ENCODE results near the gene KATNB1. TPM values are rescaled to one million over a fixed set of nuclear protein-coding genes. Genes with fewer than 3 reads are reported as not detected.

Gene KATNB1
- total RNA-seq, 1 experiment from 2014 or later, result 8.1 TPM

DNA sequence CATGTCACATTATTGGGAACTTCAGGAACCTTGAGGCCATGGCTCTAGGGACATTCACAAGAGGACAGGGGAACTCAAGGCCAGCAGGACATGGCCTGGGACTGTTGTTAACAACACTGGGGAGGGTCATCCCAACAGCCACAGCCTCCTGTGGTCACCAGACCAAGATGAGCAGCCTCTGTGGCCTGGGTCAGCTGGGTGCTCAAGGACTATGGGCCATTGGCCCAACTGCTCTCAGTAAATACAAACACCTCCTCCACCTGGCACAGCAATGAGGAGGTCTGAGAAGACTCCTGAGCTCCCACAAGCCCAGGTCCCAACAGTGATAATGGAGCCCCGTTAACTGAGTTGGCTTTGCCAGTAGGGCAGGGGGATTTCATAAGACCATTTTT is 45.8 kb downstream of the KATNB1 start:
- intact Hi-C loops (cut with micrococcal nuclease; ENCODE audit: unreplicated experiment) (no loop called here), in situ Hi-C loops (cut with HindIII; ENCODE audit: low pct_unique_long_range_greater_than_20kb, low sequenced_read_pairs) (no loop called here)
- no peak overlapping the region for H3K27ac ChIP-seq (ENCODE audit: low read length)
- no peaks in the 10 kb centered on the region for H3K4me1 ChIP-seq (ENCODE audit: control insufficient read depth, insufficient read depth, low read length)
- no peaks in the 10 kb centered on the region; the same call in 1 of the 2 replicates for H3K36me3 ChIP-seq (ENCODE audit: control insufficient read depth, insufficient read depth, low read length)
- H3K27me3 ChIP-seq (ENCODE audit: control insufficient read depth, insufficient read depth, low read length), result no peaks in the 10 kb centered on the region
- DNase-seq (ENCODE audit: low read depth, low spot score) (no peak), ATAC-seq (no peak)
- ChIA-PET POLR2A (no interaction called here), CTCF (no interaction called here)
- no peak overlapping the region for H3K4me3 ChIP-seq (ENCODE audit: low read depth in 2 of 2, low read length in 2 of 2)
- no TSS peak for BruUV-seq (replicated peaks)
- TF ChIP-seq POLR2AphosphoS5 (IDR thresholded peaks at IDR 0.05; ENCODE audit: low read depth, low read length) (no peak), SIN3A (IDR thresholded peaks at IDR 0.05; ENCODE audit: borderline replicate concordance, insufficient read depth, low read depth, low read length) (no peak), TCF7L2 (IDR thresholded peaks at IDR 0.05; ENCODE audit: low read depth, low read length) (no peak)
- TF ChIP-seq, protein P1, sequence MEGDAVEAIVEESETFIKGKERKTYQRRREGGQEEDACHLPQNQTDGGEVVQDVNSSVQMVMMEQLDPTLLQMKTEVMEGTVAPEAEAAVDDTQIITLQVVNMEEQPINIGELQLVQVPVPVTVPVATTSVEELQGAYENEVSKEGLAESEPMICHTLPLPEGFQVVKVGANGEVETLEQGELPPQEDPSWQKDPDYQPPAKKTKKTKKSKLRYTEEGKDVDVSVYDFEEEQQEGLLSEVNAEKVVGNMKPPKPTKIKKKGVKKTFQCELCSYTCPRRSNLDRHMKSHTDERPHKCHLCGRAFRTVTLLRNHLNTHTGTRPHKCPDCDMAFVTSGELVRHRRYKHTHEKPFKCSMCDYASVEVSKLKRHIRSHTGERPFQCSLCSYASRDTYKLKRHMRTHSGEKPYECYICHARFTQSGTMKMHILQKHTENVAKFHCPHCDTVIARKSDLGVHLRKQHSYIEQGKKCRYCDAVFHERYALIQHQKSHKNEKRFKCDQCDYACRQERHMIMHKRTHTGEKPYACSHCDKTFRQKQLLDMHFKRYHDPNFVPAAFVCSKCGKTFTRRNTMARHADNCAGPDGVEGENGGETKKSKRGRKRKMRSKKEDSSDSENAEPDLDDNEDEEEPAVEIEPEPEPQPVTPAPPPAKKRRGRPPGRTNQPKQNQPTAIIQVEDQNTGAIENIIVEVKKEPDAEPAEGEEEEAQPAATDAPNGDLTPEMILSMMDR (IDR thresholded peaks at IDR 0.05), result no peak
- TF ChIP-seq, protein P2, sequence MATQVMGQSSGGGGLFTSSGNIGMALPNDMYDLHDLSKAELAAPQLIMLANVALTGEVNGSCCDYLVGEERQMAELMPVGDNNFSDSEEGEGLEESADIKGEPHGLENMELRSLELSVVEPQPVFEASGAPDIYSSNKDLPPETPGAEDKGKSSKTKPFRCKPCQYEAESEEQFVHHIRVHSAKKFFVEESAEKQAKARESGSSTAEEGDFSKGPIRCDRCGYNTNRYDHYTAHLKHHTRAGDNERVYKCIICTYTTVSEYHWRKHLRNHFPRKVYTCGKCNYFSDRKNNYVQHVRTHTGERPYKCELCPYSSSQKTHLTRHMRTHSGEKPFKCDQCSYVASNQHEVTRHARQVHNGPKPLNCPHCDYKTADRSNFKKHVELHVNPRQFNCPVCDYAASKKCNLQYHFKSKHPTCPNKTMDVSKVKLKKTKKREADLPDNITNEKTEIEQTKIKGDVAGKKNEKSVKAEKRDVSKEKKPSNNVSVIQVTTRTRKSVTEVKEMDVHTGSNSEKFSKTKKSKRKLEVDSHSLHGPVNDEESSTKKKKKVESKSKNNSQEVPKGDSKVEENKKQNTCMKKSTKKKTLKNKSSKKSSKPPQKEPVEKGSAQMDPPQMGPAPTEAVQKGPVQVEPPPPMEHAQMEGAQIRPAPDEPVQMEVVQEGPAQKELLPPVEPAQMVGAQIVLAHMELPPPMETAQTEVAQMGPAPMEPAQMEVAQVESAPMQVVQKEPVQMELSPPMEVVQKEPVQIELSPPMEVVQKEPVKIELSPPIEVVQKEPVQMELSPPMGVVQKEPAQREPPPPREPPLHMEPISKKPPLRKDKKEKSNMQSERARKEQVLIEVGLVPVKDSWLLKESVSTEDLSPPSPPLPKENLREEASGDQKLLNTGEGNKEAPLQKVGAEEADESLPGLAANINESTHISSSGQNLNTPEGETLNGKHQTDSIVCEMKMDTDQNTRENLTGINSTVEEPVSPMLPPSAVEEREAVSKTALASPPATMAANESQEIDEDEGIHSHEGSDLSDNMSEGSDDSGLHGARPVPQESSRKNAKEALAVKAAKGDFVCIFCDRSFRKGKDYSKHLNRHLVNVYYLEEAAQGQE (IDR thresholded peaks at IDR 0.05; ENCODE audit: insufficient read depth in 1 of 2, low read depth in 2 of 2, low read length in 1 of 2), result no peak
- no peaks in the 10 kb centered on the region for H3K9me3 ChIP-seq (ENCODE audit: control insufficient read depth, insufficient read depth, low read depth, low read length)

DNA sequence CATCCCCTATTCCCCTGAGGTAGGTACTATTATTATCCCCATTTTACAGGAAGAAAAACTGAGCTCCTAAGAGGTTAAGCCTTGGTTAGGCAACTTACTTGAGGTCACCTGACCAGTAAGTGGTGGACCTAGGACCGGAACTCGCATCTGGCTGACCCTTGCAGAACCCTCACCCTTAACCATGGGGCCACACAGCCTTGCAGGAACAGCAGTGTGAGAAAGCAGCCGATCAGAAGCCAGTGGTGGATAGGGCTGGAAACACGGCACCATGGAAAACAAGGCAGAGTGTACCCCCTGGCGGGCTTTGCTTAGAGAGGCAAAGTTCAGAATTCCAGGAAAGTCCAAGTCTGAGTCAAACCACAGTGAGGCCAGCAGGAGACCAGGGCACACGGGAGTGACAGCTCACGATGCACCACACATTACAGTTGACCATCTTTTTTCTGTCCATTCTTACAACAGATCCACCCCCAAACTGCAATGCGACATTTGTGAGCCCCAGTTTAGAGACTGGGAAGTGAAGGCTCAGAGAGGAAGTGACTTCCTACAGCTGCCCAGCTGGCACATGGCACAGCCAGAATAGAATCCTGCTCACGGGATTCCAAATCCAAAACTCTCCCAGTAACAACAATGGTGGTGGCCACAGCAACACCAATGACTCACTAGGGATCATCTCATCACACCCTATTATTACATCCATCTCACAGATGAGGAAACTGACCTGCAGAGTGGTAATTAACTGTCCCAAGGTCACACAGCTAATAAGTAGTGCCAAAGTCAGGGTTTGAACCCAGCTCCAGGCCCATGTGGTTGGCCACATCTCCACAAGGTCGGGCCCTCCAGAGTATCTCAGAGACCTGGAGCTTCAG is 46.4 kb downstream of the KATNB1 start:
- in situ Hi-C loops (cut with HindIII; ENCODE audit: low pct_unique_long_range_greater_than_20kb, low sequenced_read_pairs), result no loop called here

More for the DNA sequence above, 46.4 kb downstream of the KATNB1 start:
- ATAC-seq (no peak), DNase-seq (ENCODE audit: low read depth, low spot score) (no peak)
- BruUV-seq (replicated peaks), result no TSS peak
- POLR2A ChIA-PET, result no interaction called here
- CTCF ChIA-PET, result no interaction called here
- H3K36me3 ChIP-seq (ENCODE audit: control insufficient read depth, insufficient read depth, low read length), result no peaks in the 10 kb centered on the region; the same call in 1 of the 2 replicates
- intact Hi-C loops (cut with micrococcal nuclease; ENCODE audit: unreplicated experiment), result no loop called here
- no peaks in the 10 kb centered on the region for H3K4me1 ChIP-seq (ENCODE audit: control insufficient read depth, insufficient read depth, low read length)
- H3K27me3 ChIP-seq (ENCODE audit: control insufficient read depth, insufficient read depth, low read length), result no peaks in the 10 kb centered on the region
- TF ChIP-seq, protein P2 (IDR thresholded peaks at IDR 0.05; ENCODE audit: insufficient read depth in 1 of 2, low read depth in 2 of 2, low read length in 1 of 2), result no peak
- TF ChIP-seq TCF7L2 (IDR thresholded peaks at IDR 0.05; ENCODE audit: low read depth, low read length), result no peak
- TF ChIP-seq SIN3A (IDR thresholded peaks at IDR 0.05; ENCODE audit: borderline replicate concordance, insufficient read depth, low read depth, low read length), result no peak
- TF ChIP-seq, protein P1 (IDR thresholded peaks at IDR 0.05), result no peak
- TF ChIP-seq POLR2AphosphoS5 (IDR thresholded peaks at IDR 0.05; ENCODE audit: low read depth, low read length), result no peak
- no peak overlapping the region for H3K27ac ChIP-seq (ENCODE audit: low read length)
- H3K9me3 ChIP-seq (ENCODE audit: control insufficient read depth, insufficient read depth, low read depth, low read length), result no peaks in the 10 kb centered on the region
- no peak overlapping the region for H3K4me3 ChIP-seq (ENCODE audit: low read depth in 2 of 2, low read length in 2 of 2)
